ENCODE results near the gene COQ7.
A peak's percentile ranks its signal among the peaks of the same experiment; 100 is the strongest.

COQ7 gene

DNA sequence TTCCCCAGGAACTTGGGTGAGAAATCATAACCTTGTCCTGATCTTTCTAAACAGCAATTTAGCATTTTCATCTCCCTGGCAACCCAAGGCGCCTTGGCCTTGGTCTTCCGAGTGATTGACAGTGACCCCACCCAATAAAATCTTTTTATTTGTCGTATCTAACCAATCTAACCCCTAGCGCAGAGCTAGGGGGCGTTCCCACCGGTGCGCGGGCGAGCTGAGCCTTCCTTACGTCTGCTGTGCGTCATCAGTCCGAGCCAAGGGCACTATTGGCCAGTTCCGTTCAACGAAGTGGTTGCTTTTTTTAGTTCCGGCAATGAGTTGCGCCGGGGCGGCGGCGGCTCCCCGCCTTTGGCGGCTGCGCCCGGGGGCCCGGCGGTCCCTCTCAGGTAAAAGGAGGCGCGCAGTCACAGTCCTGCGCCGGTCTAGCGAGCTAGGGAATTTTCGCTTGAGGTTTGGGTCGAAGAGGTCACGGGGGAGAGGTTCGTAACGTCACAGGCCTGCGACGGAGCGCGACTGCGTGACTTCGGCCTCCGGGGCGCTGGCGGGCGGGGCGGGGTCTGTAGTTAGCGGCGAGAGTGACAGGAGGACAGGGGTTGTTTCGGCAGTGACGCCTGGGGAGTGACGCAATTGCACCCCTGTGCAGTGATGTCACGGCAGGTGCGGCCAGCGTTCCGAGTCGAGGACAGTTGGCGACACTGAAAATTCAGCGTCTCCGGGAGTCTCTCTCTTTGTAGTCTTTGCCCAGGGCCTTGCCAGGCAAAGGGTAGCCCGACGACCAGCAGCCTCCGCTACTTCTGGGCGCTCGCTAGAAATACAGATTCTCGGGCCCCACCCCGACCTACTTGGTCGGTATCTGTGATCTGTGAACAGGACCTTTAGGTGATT is at the start of gene COQ7:
Gene COQ7, plus strand, starts transcription at position 266 of the 888 bp plus-strand sequence. Its CDS starts 51 bp downstream, at position 317.
- peak; percentile 99 for DNase-seq

DNA sequence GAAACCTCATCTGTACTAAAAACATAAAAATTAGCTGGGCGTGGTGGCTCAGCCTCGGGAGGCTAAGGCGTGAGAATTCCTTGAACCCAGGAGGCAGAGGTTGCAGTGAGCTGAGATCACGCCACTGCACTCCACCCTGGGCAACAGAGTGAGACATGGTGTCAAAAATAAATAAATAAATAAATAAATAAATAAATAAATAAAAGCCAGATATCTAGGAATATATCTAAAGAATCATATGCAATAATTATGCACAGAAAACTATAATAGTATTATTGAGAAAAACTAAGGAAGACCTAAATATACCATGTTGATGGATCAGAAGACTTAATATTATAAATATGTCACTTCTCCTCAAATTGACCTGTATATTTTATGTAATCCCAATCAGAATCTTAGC is 46.7 kb upstream of the COQ7 start:
- no peak for DNase-seq

DNA sequence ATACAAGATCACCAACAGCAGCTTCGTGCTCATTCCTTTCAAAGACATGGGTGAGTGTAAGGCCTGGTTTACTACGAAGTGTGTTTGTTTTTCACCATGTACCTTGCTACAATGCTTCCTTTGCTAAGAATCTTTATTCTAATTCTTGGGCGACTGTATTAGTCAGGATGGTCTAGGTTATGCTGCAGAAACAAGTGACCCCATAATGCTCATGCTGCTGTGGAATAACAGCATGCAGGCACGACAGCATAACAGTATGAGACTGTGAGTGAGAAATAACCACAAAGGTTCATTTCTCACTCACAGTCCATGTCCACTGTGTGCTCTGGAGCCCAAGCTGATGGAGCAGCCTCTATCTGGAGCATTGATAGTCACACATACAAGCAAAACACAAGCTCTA is 45.7 kb upstream of the COQ7 start:
- DNase-seq: no peak

DNA sequence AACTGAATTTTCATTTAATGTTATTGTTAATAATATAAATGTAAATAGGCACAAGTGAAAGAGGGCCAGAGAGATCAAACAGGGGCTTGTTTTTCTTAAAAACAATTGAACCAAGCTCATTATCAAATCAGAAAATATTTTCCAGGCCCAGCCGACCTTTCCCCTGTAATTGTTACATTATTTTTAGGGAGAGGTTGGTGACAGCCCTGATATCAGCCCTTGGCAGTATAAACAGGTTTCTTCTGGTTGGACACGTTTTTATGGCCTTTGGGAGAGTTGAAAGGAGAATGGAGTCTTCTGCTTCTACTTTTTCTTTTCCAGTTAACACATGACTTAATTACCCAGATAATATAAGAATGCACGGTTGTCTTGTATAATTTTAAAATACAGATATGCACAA is 40.0 kb upstream of the COQ7 start:
- DNase-seq: no peak

DNA sequence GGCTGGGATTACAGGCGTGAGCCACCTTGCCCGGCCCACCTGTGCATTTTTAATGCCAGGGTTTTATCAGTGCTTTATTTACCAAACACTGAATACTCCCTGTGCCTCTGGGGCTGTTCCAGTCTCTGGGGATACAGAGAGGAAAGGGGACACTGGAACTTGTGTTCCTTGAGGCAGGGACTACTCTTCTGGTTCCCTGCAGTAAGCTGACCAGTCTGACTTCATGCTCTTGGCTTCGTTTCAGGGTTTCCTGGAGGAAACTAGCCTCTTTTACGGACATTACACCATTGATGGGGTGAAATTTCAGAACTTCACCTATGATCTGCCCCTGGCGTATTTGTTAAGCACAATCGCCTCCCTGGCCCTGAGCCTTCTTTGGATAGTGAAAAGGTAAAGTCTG is 37.4 kb upstream of the COQ7 start:
- no peak for DNase-seq

DNA sequence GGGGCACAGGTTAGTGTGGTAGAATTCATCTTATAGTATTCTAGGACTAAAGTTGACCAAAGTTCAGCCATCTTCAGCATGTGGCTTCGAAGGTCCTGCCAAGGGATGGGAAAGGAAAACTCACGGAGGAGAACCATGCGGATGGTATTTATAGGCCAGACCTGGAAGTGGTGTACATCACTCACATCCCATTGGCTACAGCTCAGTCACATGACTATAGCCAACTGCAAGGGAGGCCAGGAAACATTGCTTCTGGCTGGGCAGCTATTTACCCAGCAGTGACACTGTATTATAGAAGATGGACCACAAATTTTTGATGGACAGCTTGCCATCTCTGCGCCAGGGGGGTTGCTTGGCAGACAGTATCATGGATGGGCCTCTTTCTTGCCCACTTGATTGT is 35.7 kb upstream of the COQ7 start:
- DNase-seq: no peak

DNA sequence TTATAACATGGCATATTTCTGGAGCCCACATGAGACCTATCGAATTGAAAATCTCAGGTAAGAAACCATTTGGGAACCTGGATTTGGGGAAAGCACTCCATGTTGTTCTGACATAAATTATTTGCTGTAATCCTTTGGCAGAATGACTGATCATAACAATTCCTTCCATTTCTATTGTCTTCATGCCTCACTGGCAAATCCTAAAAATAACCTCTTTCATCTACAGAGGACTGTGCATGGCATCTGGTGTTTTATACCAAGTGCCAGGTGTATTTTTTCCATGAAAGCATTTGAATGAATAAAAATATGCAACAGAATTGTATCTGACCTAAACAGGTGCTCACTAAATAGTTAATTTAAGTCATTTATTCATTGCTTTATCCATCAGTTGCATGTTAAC is 33.7 kb upstream of the COQ7 start:
- no peak for DNase-seq

DNA sequence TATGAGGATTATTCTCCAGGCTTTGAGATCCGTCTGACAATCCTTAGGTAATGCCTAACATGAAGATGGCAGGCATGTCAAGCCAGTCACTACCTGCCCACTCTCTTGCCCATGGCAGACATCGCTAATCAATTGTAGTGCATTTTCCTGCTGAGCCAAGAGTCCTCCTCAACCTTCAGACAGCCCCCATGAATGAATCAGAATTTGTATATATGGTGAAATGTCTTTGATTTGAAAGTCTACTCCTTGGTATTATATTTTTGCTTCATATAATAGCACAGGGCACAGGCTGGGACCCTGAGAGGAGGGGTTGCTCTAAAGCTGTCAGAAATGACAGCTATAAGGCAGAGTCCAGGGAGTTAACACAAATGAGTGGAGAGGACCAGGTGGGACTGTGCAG is 27.0 kb upstream of the COQ7 start:
- no peak for DNase-seq

DNA sequence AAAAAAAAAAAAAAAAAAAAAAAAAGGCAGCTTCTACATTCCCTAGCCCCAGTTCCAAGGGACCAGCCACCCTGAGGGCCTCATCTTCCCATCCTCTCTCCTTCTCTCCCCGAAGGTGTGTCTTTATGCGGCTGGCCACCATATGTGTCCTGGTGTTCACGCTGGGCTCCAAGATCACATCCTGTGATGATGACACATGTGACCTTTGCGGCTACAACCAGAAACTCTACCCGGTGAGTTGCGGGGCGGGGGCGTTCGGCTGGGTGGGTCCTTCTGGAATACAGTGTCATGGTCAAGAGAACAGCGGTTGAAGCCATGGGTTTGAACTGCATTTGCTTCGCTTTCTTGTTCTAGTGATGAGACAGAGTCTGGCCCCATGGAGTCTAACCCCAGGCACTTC is 22.6 kb upstream of the COQ7 start:
- DNase-seq: no peak

DNA sequence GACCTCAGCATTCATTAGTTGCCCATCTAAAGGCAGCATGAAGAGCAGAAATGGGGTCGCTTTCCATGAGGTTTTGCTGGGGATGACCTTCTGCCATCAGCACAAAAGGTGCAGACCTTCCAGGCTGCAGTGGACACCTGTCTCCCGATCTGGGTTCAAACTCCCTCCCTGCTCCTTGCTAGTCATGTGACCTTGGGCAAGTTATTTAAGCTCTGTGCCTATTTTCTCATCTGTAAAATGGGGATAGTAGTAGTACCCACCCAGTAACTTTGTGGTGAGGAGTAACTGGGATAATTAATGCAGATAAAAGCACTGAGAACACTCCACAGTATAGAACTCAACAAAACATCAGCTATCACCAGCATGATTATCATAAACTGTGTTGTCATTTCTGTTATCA is 21.4 kb upstream of the COQ7 start:
- DNase-seq: no peak

DNA sequence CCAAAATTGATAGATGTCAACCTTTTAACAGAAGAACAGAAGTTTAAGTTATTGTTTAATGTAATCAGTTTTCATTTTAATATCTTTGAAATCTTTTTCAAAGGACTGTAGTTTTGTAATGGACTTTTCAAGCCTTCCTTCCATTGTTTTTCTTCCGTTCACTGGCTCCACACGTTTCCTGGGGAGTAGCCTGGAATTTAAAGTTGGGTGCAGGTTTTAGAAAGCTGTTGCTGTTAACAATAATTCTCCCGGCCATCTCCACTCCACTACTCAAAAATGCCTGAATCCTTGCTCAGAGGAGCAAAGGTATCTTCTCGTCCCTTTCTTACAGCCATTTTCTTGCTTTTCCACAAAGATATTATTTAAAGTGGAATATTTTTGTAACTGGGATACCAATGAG is 4.7 kb upstream of the COQ7 start:
- DNase-seq: no peak

DNA sequence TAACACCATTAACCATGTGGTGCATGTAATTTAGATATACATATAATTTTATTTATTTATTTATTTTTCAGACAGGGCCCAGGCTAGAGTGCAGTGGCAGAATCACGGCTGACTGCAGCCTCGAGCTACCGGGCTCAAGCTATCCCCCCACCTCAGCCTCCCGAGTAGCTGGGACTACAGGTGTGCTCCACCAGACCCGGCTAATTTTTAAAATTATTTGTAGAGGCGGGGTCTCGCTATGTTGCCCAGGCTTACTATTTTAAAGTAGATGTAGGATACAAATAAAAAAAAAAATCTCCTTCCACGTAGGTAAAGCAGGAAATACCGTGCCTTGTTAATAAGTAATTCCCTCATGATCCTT is 446 bp upstream of the COQ7 start:
- DNase-seq: no peak

DNA sequence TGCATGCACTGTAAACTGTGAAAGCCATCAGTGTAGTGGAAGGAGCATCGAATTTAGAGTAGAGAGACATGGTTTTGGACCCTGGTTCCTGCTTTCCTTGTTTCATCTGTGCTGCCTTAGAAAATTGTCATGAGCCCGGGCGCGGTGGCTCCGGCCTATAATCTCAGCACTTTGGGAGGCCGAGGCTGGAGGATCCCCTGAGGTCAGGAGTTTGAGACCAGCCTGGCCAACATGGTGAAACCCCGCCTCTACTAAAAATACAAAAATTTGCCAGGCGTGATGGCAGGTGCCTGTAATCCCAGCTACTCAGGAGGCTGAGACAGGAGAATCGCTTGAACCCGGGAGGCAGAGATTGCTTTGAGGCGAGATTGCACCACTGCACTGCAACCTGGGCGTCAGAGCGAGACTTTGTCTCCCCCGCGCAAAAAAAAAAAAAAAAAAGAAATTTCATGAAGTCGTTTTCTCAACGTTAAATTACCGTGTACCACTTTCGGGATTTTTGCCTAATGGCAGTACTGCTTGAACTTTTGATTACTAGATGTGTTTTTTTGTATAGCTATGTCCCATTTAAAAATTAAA is 912 bp downstream of the COQ7 start:
- peak; percentile 35 for DNase-seq

DNA sequence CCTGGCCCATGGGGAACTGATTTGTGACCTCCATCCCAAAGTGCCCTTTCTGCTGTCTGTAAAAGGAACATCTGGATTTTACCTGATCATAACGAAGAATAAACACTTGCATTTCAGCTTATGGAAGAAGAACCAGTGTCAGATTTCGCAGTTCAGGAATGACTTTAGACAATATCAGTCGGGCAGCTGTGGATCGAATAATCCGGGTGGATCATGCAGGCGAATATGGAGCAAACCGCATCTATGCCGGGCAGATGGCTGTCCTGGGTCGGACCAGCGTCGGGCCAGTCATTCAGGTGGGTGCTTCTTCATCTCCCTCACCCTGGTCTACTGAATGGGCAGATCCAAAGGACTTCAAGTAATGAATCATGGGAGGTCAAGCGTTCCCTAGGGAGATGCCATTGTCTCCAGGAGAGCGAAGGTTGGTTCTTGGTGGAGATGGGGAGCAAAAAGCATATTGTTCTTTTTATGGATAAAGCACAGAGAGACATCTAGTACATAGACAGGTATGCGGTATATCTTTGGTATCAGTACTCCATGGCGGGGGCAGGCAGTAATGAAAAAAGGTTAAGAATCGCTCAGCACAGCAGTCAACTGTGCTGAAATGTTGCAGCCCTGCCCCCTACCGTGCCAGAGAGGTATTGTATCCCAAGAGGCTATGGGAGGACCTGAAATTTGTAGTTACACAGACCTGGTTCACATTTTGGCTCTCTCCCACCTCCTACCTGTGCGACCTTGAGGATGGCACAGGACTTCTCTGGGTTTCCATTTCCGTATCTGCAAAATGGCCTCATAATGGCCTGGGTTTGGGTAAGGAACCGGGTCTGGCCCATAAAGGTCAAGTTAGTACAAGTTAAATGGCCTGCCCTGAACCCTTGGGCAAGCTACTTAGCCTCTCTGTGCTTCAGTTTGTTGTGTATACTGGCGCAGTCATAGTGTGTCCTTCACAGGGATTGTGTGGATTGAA is 4.7 kb downstream of the COQ7 start:
- peak; percentile 73 for DNase-seq

DNA sequence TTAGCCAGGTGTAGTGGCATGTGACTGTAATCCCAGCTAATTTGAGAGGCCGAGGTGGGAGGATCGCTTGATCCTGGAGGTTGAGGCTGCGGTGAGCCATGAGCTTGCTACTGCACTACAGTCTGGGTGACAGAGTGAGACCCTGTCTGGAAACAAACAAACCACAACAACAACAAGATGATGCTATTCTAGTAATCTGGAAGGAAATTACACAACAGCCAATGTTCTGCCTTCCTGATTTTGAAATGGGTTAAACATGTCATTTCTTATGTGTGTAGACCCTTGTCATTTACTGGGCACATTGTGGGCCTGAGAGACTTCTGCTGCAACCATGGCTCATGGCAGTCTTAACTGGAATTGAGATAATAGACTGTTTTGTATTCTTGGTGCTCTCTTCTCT is 5.9 kb downstream of the COQ7 start:
- no peak for DNase-seq

DNA sequence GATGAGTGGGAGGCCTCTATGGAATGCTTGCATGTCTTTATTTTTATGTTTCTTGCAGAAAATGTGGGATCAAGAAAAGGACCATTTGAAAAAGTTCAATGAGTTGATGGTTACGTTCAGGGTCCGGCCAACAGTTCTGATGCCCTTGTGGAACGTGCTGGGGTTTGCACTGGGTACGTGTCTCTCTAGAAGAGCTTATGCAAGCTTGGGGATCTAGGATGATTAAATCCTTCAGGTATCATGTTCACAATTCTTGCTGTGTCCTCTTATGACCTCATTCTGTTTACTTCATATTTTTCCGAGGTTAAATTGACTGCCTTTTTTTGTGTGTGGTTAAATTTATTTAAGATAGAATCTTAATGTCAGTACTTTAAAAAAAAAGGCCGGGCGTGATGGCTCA is 6.4 kb downstream of the COQ7 start:
- DNase-seq: no peak

DNA sequence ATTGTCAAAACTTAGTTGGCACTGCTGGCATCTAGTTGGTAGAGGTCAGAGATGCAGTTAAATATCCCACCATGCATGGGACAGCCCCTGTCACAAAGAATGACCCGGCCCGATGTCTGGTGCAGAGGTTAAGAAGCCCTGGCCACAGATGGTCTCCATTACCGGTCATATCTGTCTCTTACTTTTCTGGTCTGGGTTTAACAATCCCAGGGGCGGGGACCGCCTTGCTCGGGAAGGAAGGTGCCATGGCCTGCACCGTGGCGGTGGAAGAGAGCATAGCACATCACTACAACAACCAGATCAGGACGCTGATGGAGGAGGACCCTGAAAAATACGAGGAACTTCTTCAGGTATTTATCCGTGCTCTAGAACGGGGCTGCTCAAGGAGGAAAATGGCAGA is 8.1 kb downstream of the COQ7 start:
- DNase-seq: no peak

DNA sequence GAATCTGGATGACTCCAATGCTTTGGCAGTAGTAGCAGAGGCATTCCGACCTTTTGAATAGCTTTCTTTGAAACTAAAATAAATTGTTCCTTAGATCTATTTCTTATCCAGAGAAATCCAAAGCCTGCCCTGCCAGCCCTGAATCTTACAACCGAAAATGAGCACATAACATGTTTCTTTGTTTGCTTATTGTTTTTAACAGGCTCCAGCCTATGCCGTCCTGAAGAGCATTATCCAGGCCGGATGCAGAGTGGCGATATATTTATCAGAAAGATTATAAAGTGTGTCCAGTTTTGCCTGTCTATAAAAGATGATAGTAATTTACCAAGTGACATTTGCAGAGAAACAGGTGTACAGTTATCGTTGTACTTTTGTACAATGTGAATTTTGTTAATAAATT is 10.5 kb downstream of the COQ7 start:
- DNase-seq: no peak

DNA sequence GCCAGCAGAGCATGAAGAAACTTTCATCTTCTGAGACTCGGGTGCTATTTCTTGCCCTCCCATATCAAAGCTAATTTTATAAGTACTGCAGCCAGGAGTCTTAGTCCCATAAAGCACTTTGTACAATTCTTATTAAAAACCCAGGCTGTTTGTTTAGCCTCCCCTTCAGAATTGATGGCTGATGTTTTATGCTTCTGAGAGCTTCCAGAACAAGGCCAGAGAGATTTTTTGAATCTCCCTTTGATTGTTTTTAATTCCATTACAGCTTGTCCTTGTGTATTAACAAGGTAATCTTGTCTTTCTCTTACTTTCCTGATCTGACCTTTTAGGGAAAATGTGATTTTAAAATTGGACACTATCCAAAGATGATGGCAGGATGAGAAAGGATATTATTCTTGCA is 16.3 kb downstream of the COQ7 start:
- no peak for DNase-seq

DNA sequence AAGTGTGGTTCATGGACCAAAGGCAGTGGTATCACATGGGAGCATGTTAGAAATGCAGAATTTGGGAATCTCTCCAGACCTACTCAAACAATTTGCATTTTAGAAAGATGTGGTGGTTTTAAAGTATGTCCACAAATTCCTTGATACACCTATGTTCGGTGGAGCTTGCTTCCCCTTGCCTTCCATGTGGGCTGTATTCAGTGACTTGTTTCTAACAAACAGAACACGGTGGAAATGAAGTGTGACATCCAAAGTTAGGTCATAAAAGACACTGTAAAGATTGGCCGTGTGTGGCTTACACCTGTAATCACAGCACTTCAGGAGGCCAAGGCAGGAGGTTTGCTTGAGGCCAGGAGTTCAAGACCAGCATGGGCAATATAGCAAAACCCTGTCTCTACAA is 16.7 kb downstream of the COQ7 start:
- DNase-seq: no peak

DNA sequence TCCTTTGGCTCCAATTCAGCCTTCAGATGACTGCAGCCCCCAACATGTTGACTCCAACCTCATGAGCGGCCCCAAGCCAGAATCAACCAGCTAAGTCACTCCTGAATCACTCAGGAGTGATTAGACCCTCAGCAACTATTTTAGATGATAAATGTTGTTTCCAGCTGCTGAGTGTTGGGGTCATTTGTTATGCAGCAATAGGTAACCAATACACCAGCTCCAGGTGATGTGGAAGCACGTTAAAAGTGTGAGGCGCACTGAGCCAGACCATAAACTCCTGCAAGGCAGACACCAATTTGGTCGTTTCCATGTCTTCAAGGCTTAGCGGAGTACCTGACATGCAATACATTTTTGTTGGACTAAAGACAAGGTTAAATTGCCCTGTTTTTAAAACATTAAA is 17.5 kb downstream of the COQ7 start:
- no peak for DNase-seq

DNA sequence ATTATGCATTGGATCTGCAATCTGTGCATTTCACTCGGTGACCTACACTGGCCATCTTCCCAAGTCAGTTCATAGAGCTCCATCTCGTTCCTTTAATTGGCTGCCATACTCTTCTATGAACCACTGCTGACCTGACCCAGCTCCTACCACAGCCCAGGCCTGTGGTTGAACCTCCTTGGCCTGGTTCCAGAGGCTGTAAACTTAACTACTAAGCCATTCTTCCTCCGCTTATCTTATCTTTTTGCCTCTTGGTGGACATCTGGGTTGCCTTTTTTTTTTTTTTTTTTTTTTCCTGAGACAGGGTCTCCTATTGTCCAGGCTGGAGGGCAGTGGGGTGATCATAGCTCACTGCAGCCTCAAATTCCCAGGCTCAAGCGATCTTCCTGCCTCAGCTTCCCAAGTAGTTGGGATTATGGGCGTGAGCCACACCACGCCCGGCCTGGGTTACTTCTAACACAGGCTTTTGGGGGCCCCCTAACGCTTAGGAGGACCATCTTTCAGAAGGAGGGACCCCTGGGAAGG is 18.3 kb downstream of the COQ7 start:
- peak; percentile 3 for DNase-seq

All from DMS53 (cell line).